Fibroblast of the conjunctiva (primary cell): ENCODE data around the gene DAGLB.
"Not testable (repeated sequence)": the region's sequence is repeated elsewhere in the genome, so short reads cannot be mapped to it uniquely, and the experiment has no call there.

Experiments used
- DNase-seq: peaks from one replicate; pipeline ENCODE4 v3.0.0-alpha.2; 2010; ENCODE audit warnings: low read depth

The DAGLB gene

GRCh38 chr7:6460990-6461584 lies 13.3 kb upstream of the DAGLB start:
- DNase-seq = no peak

GRCh38 chr7:6460303-6460702 lies 12.5 kb upstream of the DAGLB start:
- no peak for DNase-seq

GRCh38 chr7:6458676-6459075 lies 10.9 kb upstream of the DAGLB start:
- not testable (repeated sequence) for DNase-seq

- no peak for DNase-seq
Measured at GRCh38 chr7:6453734-6454133, 6.0 kb upstream of the DAGLB start.

GRCh38 chr7:6451224-6451705 lies 3.5 kb upstream of the DAGLB start:
- DNase-seq = no peak

- DNase-seq = not testable (repeated sequence)
Measured at GRCh38 chr7:6450591-6450990, 2.8 kb upstream of the DAGLB start.

GRCh38 chr7:6449884-6450283 lies 2.1 kb upstream of the DAGLB start:
- DNase-seq = not testable (repeated sequence)

- no peak for DNase-seq
Measured at GRCh38 chr7:6448943-6449543, 1.3 kb upstream of the DAGLB start.

GRCh38 chr7:6446838-6447580 lies 745 bp downstream of the DAGLB start:
- DNase-seq = peak; percentile 57

- no peak for DNase-seq
Measured at GRCh38 chr7:6444516-6445269, 3.1 kb downstream of the DAGLB start.

GRCh38 chr7:6443372-6443941 lies 4.3 kb downstream of the DAGLB start:
- peak; percentile 60 for DNase-seq

- no peak for DNase-seq
Measured at GRCh38 chr7:6442114-6442513, 5.6 kb downstream of the DAGLB start.

GRCh38 chr7:6440381-6440780 lies 7.4 kb downstream of the DAGLB start:
- DNase-seq = no peak

- no peak for DNase-seq
Measured at GRCh38 chr7:6438427-6438826, 9.3 kb downstream of the DAGLB start.

- no peak for DNase-seq
Measured at GRCh38 chr7:6437251-6437650, 10.5 kb downstream of the DAGLB start.

- DNase-seq = no peak
Measured at GRCh38 chr7:6436385-6436685, 11.4 kb downstream of the DAGLB start.

GRCh38 chr7:6435486-6436384 lies 12.0 kb downstream of the DAGLB start:
- peak; percentile 76 for DNase-seq

GRCh38 chr7:6433784-6434615 lies 13.8 kb downstream of the DAGLB start:
- no peak for DNase-seq

GRCh38 chr7:6432781-6433180 lies 15.0 kb downstream of the DAGLB start:
- no peak for DNase-seq

GRCh38 chr7:6430974-6431373 lies 16.8 kb downstream of the DAGLB start:
- DNase-seq = no peak
